ENCODE data around the gene KHDC1L. TPM values are rescaled to one million over a fixed set of nuclear protein-coding genes. Genes with fewer than 3 reads are reported as not detected.
"Not testable (repeated sequence)": the region's sequence is repeated elsewhere in the genome, so short reads cannot be mapped to it uniquely, and the experiment has no call there.

Gene KHDC1L
- not detected in 3 replicates for total RNA-seq
- long read RNA-seq, result 0 reads

DNA sequence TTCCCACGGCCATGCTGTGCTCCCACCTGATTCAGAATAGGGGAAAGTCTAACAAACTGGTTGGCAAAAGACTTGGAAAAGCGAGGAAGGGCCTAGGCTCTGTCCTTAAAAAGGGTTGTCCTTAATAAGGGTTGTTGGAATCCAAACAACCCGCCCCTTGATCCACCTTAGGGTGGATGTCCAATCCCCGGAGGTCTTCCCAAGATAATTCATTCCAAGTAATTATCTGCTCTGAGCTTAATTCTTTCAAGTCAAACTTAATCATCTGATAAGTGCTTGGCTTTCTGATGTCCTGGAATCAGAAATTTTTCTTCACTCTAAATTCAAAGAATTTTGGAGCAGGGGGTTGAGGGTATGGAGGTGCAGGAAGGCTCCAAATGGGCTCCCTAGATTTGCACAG is at the start of gene KHDC1L:
Gene KHDC1L (minus strand): TSS at position 101 of the 400 bp plus-strand sequence. CDS start 88 bp downstream, at position 13.
- TF ChIP-seq CTCF (IDR thresholded peaks at IDR 0.05), result no peak
- no peak within 1 kb of the TSS for H3K27ac Mint-ChIP-seq (ENCODE audit: unreplicated experiment)
- DNase-seq (ENCODE audit: low spot score), result no peak
- peaks cover 2% of the 10 kb centered on the region for H3K9me3 Mint-ChIP-seq (ENCODE audit: low read depth)
- no peaks in the 10 kb centered on the region for H3K4me1 Mint-ChIP-seq (ENCODE audit: low read depth)
- H3K27me3 Mint-ChIP-seq (ENCODE audit: low read depth), result no peaks in the 10 kb centered on the region
- H3K36me3 Mint-ChIP-seq (ENCODE audit: low read depth), result peaks cover 3% of the 10 kb centered on the region
- no peak within 1 kb of the TSS for H3K4me3 Mint-ChIP-seq (ENCODE audit: unreplicated experiment)

DNA sequence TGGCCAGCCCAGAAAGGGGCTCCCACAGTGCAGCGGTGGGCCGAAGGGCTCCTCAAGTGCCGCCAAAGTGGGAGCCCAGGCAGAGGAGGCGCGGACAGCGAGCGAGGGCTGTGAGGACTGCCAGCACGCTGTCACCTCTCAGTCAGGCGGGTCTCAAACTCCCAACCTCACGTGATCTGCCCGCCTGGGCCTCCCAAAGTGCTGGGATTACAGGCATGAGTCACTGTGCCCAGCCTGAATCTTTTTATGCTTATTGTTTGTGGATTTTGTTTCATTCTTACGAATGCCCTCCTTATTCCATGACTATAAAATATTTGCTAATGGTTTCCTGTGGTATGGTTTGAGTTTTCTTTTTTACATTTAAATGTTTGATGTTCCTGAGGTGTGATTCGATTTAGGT is 44.0 kb upstream of the KHDC1L start:
- H3K4me3 Mint-ChIP-seq (ENCODE audit: unreplicated experiment); H3K4me1 Mint-ChIP-seq (ENCODE audit: low read depth); H3K27me3 Mint-ChIP-seq (ENCODE audit: low read depth); H3K27ac Mint-ChIP-seq (ENCODE audit: unreplicated experiment); DNase-seq (ENCODE audit: low spot score); H3K36me3 Mint-ChIP-seq (ENCODE audit: low read depth); H3K9me3 Mint-ChIP-seq (ENCODE audit: low read depth): not testable (repeated sequence)

GRCh38 chr6:73268896-73269295 is 43.6 kb upstream of the KHDC1L start:
- H3K36me3 Mint-ChIP-seq (ENCODE audit: low read depth); H3K4me3 Mint-ChIP-seq (ENCODE audit: unreplicated experiment); H3K9me3 Mint-ChIP-seq (ENCODE audit: low read depth): not testable (repeated sequence)

GRCh38 chr6:73264446-73264845 is 39.1 kb upstream of the KHDC1L start:
- peaks cover 14% of the 10 kb centered on the region for H3K4me1 Mint-ChIP-seq (ENCODE audit: low read depth)
- DNase-seq (ENCODE audit: low spot score), result no peak
- H3K4me3 Mint-ChIP-seq (ENCODE audit: unreplicated experiment), result no peak overlapping the region
- H3K36me3 Mint-ChIP-seq (ENCODE audit: low read depth), result peaks cover 2% of the 10 kb centered on the region
- no peak overlapping the region for H3K27ac Mint-ChIP-seq (ENCODE audit: unreplicated experiment)
- no peaks in the 10 kb centered on the region for H3K9me3 Mint-ChIP-seq (ENCODE audit: low read depth)
- no peaks in the 10 kb centered on the region for H3K27me3 Mint-ChIP-seq (ENCODE audit: low read depth)
- TF ChIP-seq CTCF (IDR thresholded peaks at IDR 0.05), result no peak

More at GRCh38 chr6:73268896-73269295, 43.6 kb upstream of the KHDC1L start:
- not testable (repeated sequence) for H3K27ac Mint-ChIP-seq (ENCODE audit: unreplicated experiment); DNase-seq (ENCODE audit: low spot score); H3K27me3 Mint-ChIP-seq (ENCODE audit: low read depth); H3K4me1 Mint-ChIP-seq (ENCODE audit: low read depth)

DNA sequence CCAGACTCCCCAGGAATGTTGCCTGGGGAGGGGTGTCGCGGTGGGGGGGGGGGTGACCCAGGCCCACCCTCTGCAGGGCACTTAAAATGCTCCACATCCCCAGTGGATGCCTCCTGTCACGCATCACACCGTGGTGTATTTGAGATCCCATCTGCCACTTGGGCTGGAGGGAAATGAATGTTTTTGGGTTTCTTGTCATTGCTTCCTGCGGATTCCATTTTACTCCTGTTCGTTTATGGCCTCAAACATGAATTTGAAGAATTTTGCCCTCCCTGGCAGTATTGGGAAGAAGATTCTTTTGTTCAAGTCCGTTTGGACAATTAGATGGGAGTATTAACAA is 38.2 kb upstream of the KHDC1L start:
- Mint-ChIP-seq H3K36me3 (ENCODE audit: low read depth) (peaks cover 2% of the 10 kb centered on the region), H3K9me3 (ENCODE audit: low read depth) (no peaks in the 10 kb centered on the region), H3K27ac (ENCODE audit: unreplicated experiment) (no peak overlapping the region), H3K4me3 (ENCODE audit: unreplicated experiment) (peak overlapping the region; percentile 71), H3K4me1 (ENCODE audit: low read depth) (peaks cover 14% of the 10 kb centered on the region), H3K27me3 (ENCODE audit: low read depth) (no peaks in the 10 kb centered on the region)
- DNase-seq (ENCODE audit: low spot score), result no peak
- TF ChIP-seq CTCF (IDR thresholded peaks at IDR 0.05), result no peak

- Mint-ChIP-seq H3K9me3 (ENCODE audit: low read depth) (no peaks in the 10 kb centered on the region), H3K4me3 (ENCODE audit: unreplicated experiment) (peak within 1 kb of the TSS; percentile 71), H3K36me3 (ENCODE audit: low read depth) (peaks cover 2% of the 10 kb centered on the region), H3K4me1 (ENCODE audit: low read depth) (peaks cover 14% of the 10 kb centered on the region), H3K27me3 (ENCODE audit: low read depth) (no peaks in the 10 kb centered on the region), H3K27ac (ENCODE audit: unreplicated experiment) (peak within 1 kb of the TSS; percentile 33)
- no peak for DNase-seq (ENCODE audit: low spot score)
- TF ChIP-seq CTCF (IDR thresholded peaks at IDR 0.05), result peak; percentile 35
Observed at GRCh38 chr6:73262671-73263569, 37.6 kb upstream of the KHDC1L start, which contains the start of gene KHDC1. TSS of gene KHDC1 (minus strand) at chr6:73263196. CDS start at chr6:73242517, 20,679 bp downstream.
